Left ventricle myocardium inferior (tissue), 1 donor: ENCODE results near the gene TAMALIN. TPM values are rescaled to one million over a fixed set of nuclear protein-coding genes. Genes with fewer than 3 reads are reported as not detected.
A peak's percentile ranks its signal among the peaks of the same experiment; 100 is the strongest.

ENCODE experiments used
- DNase-seq: peaks from one replicate; pipeline ENCODE4 v3.0.0-alpha.2; 2020
- H3K27ac ChIP-seq: fragments of 200-600 bp; replicated peaks from 2 replicates; pipeline ENCODE4 v1.8.0; 2021
- H3K27me3 ChIP-seq: fragments of 200-600 bp; 2 replicates; pipeline ENCODE4 v1.8.0; 2021; ENCODE audit warnings: low read depth
- H3K36me3 ChIP-seq: fragments of 200-600 bp; 2 replicates; pipeline ENCODE4 v1.8.0; 2021
- H3K4me1 ChIP-seq: fragments of 200-600 bp; 2 replicates; pipeline ENCODE4 v1.8.0; 2021
- H3K4me3 ChIP-seq: fragments of 200-600 bp; 2 replicates; pipeline ENCODE4 v1.8.0; 2021; ENCODE audit warnings: mild to moderate bottlenecking, moderate library complexity
- H3K9me3 ChIP-seq: fragments of 200-600 bp; replicated peaks from 2 replicates; pipeline ENCODE4 v1.8.0; 2021
- intact Hi-C: fragments of 100-400 bp; cut with micrococcal nuclease; formaldehyde crosslinking; loops from one replicate; pipeline ENCODE4 v1.11.0; 2022
- total RNA-seq: library from RNA; stranded (reverse); fragmentation: NEBNext Ultra II Directional; extraction: Animal tissue kit (Norgen Biotek cat#: 25700); gene quantifications from one replicate; pipeline ENCODE4 v1.2.1, GENCODE V29; 2021
- TF ChIP-seq, protein P1 (sequence below): fragments of 200-600 bp; IDR thresholded peaks from 2 replicates; pipeline ENCODE4 v1.8.0; 2021; ENCODE audit warnings: antibody characterized with exemption, mild to moderate bottlenecking, borderline replicate concordance
- donor health status: DM: no; HTN: yes; CAD: no; lungs with severe emphysema.

TAMALIN gene
- total RNA-seq, 1 donor from 2014 or later, result 20.0 TPM

DNA sequence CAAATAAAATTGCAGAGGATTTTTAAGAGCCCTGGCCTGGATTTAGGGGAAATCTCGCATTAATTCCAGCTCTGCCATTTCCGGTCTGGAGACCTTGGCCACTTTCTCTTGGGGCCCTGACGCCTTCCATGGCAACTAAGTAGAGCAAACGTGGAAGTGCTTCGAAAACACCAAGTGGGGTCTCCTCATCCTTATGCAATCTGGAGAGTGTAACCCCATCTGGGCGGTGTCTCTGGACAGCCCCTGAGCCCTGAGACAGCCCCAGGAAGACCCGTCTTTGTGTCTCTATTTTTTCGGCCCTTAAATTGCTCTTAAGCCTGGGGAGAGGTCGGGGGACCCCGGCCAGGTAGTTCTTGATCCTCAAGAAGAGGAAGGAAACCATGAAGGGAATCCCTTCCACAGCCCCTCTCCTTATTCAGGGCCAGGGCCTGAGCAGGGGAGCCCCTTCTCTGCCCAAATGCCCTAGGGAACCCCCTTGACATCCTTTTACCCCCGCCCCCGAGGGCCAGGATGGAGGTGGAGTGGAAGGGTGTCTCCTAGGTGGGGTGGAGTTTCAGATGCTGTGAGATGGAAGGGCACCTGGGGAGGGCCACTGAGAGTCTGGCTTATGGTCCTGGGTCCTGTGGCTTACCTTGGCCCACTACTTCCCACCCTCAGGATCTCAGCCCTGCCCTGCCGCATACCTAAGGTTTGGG lies 26.8 kb downstream of the TAMALIN start:
- Histone ChIP-seq H3K4me1 (peaks cover 80% of the 10 kb centered on the region), H3K27me3 (no peaks in the 10 kb centered on the region), H3K36me3 (no peaks in the 10 kb centered on the region), H3K9me3 (no peaks in the 10 kb centered on the region), H3K27ac (peak overlapping the region; percentile 93), H3K4me3 (peak overlapping the region; percentile 54)
- DNase-seq, result no peak
- TF ChIP-seq, protein P1, sequence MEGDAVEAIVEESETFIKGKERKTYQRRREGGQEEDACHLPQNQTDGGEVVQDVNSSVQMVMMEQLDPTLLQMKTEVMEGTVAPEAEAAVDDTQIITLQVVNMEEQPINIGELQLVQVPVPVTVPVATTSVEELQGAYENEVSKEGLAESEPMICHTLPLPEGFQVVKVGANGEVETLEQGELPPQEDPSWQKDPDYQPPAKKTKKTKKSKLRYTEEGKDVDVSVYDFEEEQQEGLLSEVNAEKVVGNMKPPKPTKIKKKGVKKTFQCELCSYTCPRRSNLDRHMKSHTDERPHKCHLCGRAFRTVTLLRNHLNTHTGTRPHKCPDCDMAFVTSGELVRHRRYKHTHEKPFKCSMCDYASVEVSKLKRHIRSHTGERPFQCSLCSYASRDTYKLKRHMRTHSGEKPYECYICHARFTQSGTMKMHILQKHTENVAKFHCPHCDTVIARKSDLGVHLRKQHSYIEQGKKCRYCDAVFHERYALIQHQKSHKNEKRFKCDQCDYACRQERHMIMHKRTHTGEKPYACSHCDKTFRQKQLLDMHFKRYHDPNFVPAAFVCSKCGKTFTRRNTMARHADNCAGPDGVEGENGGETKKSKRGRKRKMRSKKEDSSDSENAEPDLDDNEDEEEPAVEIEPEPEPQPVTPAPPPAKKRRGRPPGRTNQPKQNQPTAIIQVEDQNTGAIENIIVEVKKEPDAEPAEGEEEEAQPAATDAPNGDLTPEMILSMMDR, result no peak
- intact Hi-C loops, result no loop called here

GRCh38 chr12:52035190-52035589 lies 28.4 kb downstream of the TAMALIN start:
- no peak for DNase-seq
- Histone ChIP-seq H3K9me3 (no peaks in the 10 kb centered on the region), H3K4me1 (peaks cover 81% of the 10 kb centered on the region), H3K4me3 (no peak overlapping the region), H3K27ac (peak overlapping the region; percentile 96), H3K27me3 (no peaks in the 10 kb centered on the region), H3K36me3 (no peaks in the 10 kb centered on the region)
- intact Hi-C loops, result no loop called here
- TF ChIP-seq, protein P1, result no peak

DNA sequence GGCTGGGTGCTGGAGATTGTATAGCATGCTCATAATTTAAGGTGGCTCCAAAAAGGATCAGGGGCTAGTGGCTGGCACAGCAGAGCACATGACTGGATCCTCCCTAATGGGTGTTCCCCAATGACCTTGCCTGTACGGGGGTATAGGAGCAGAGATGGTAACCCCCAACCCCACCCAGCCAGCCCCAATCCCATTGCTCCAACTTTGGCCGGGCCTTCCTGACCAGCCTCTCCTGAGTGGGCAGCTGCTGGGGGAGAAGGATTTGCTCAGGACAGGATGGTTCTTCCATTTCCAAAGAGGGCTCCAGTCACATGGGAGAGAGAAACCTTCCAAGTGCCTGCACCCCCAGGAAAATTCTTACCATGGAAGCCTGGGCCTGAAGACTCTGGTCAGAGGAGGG lies 29.2 kb downstream of the TAMALIN start:
- Histone ChIP-seq H3K4me3 (peak overlapping the region; percentile 75), H3K36me3 (no peaks in the 10 kb centered on the region), H3K27ac (peak overlapping the region; percentile 96), H3K4me1 (peaks cover 87% of the 10 kb centered on the region), H3K27me3 (no peaks in the 10 kb centered on the region), H3K9me3 (no peaks in the 10 kb centered on the region)
- no peak for DNase-seq
- TF ChIP-seq, protein P1, result no peak
- intact Hi-C loops, result no loop called here

DNA sequence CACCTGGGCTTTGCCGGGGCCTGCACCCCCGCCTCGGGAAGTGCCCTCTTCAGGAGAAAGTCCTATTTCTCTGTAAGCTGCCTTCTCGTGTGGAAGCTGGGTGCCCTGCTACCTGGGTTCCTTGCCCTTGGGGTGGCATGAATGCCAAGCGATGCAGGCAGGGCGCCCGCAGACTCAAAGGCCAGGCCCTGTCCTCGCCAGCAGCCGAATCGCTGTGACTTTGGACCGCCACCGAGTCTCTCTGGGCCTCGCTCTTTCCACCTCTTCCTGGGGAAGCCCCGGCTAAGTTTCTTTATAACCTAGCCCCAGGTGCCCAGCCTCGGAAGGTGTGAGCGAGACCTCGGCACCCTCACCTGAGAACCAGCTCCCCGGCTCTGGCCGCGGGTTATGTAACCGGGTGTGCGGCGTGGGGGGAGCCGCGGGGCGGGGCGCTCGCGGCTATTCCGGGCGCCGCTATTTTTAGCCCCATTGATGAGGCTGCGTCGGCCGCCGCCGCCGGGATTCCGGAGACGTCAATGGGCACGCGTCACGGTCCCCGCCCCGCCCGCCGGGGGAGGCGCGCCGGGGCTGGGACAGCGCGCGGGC lies 29.9 kb downstream of the TAMALIN start:
- H3K4me1 ChIP-seq, result peaks cover 94% of the 10 kb centered on the region
- H3K9me3 ChIP-seq, result no peaks in the 10 kb centered on the region
- intact Hi-C loops, result no loop called here
- H3K27me3 ChIP-seq, result no peaks in the 10 kb centered on the region
- H3K27ac ChIP-seq, result peak overlapping the region; percentile 96
- TF ChIP-seq, protein P1, result no peak
- H3K4me3 ChIP-seq, result peak overlapping the region; percentile 75
- no peaks in the 10 kb centered on the region for H3K36me3 ChIP-seq
- DNase-seq, result peak; percentile 91

DNA sequence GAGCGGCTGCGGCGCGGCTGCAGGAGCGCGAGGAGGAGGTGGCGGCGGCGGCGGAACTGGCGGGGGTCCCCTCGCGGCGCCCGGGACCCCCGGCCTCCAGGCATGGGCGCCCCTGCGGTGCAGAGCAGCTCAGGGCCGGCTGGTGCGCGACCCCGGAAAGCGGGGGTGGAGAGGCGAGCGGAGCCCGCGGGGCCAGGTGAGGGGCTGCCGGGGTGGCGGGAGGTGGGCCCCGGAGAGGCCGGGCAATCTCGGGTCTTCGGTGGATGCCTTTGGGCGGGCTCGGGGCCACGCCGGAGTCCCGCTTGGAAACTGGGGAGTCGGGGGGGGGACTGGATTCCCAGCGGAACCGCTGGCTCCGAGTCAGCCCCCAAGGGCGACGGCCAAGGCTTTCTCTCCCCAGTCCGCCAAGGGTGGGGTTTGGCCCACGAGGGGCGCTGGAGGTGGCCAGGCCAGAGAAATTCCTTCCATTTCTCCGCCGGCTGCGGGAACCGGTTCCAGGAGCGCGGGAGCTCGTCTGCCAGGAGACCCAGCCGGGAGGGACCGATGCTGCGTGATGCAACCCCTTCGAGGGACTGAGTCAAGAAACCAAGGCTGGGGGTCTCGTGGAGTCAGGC lies 30.6 kb downstream of the TAMALIN start:
- Histone ChIP-seq H3K9me3 (no peaks in the 10 kb centered on the region), H3K27me3 (no peaks in the 10 kb centered on the region), H3K4me3 (peak overlapping the region; percentile 75), H3K27ac (peak overlapping the region; percentile 96), H3K4me1 (peaks cover 94% of the 10 kb centered on the region), H3K36me3 (no peaks in the 10 kb centered on the region)
- intact Hi-C loops, result no loop called here
- TF ChIP-seq, protein P1, result peak; percentile 10
- DNase-seq, result peak; percentile 58
